HG02884 (cell line): Measurements from ENCODE around the gene MCF2L.

ENCODE experiments used
- ATAC-seq: cut with Tn5 transposase; IDR thresholded peaks from one replicate; pipeline ENCODE4 v1.9.1; 2021; ENCODE audit warnings: mild to moderate bottlenecking, moderate library complexity; ENCODE audit not compliant: unreplicated experiment

Gene MCF2L

DNA sequence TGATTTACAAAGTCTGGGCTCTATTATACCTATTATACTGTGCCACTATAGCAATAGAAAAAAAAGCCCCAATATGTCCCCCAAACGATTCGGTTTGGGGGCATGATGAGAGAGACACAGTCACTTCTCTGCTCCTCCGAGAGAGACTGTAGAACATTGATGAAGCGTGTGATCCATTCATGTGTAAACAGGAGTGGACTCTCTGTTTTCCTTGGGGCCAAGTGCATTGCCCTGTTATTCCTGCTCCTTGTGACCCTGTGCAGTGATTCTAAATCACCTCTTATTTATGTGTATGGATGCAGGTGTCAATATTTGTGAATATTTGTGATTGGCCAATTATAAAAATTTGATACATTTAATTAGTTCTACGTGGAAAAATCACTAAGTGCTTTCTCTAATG, 170.6 kb downstream of the MCF2L start:
- ATAC-seq = no peak

DNA sequence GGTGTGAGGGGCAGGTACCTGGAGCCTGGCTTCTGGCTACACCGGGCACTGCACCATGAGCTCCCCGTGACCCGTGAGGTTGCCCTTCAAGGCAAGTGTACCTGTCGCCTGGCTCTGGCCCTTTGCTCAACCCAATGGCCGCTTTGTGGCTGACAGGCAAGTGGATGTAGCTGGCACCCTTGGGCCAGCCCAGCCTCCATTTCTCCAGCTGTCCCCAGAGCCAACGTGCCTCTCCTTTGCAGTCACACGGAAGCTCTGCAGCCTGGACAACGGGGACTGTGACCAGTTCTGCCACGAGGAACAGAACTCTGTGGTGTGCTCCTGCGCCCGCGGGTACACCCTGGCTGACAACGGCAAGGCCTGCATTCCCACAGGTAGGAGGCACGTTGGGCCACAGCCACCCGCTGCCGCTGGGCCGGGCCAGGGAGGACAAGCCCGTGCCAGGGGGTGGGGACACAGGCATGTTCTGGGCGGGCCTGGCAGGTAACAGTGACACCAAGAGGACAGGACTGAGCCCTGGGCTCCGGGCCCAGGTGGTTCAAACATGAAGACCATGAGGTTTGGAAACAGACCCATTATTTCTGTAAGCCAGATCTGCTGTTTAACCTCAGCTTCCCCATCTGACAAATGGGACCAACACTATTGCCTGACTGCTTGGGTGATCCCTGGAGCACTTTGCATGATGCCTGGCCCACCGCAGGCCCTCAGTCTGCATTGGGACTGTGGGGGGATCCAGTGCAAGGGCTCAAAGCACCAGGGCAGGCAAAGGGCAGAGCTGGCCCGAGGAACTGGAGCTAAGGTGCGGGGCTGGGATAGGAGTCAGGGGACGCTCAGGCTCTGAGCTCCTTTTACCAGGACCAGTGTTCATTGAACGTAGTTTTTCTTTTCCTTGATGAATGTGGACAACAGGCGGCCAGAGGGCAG, 171.9 kb downstream of the MCF2L start:
- ATAC-seq = no peak

DNA sequence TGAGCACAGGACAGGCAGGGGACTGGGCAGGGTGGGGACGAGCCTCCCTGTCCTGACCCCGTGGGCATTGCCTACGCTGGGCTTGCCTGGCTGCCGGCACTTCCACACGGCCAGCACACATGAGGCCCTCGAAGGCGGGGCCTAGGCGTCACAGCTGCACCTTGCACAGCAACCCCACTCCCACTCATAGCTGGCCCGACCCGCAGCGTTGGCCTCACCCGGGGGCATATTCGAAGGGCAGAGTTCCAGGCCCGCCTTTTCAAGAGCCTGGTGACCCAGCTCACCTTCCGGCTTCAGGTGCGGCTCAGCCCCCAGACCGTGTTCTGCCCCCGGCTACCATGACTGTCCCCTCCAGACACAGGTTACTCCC, 172.6 kb downstream of the MCF2L start:
- no peak for ATAC-seq

DNA sequence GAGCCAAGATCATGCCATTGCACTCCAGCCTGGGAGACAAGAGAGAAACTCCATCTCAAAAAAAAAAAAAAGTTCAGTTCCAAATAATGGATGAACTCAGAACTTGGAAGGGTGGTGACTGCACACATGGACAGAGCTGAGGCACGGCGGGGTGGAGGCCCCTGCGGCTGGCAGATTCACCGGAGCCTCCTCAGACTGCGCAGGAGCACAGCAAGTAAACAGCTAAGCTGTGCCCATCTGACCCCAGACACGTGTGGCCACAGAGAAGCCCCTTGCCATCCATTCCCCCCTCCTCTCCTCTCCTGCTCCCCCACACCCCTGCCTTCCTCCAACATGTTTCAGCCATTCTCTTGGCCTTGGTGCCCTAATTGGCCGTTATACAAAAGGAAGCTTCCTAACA, 173.9 kb downstream of the MCF2L start:
- no peak for ATAC-seq

DNA sequence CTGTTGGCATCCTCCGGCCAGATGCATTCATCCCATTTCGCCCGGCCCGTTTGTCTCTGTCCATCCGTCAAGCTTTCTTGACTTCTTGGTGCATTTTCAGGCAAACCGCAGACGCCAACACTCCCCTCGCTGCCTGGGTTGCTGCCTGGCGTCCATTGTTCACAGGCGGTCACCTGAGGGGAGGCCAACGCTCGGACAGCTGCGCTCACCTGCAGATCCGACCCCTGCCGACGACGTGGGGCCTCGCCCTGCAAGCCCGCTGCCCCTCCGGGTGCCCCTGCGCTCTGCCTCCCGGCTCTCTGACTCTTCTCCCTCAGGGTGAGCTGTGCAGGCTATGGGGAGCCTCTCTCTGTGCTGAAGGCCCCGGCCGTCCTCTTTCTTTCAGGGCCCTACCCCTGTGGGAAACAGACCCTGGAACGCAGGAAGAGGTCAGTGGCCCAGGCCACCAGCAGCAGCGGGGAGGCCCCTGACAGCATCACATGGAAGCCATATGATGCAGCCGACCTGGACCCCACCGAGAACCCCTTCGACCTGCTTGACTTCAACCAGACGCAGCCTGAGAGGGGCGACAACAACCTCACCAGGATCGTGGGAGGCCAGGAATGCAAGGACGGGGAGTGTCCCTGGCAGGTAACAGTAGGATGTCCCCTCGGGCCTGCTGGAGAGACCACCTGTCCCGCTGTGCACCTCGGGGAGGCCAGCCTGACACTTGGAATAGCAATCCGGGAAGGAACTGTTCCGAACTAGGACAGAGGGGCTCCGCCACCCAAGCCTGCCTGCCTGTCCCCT, 174.6 kb downstream of the MCF2L start:
- no peak for ATAC-seq

DNA sequence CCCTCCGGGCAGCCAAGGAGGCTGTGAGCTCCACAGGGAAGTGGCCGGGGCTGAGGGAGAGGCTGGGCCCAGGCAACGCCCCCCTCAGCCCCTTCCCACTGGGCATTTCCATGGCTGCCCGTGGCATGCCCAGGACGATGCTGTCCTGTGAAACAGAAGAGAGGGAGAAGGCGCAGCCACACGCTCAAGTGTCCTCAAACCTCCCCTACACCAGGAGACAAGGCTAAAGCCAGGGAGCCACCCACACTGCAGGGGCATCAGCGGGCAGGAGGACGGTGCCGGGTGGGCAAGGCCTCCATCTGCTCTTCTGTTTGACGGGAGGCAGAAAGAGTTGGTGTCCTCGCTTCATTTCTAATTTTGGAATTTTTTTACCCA, 175.2 kb downstream of the MCF2L start:
- ATAC-seq = no peak

DNA sequence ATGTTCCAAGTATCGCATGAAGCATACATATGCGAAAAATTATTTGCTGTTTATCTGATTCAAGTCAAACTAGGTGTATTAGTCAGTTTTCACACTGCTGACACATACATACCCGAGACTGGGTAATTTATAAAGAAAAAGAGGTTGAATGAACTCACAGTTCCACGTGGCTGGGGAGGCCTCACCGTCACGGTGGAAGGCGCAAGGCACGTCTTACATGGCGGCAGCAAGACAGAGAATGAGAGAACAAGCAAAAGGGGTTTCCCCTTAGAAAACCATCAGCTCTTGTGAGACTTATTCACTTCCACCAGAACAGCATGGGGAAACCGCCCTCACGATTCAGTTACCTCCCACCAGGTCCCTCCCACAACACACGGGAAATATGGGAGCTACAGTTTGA, 176.5 kb downstream of the MCF2L start:
- ATAC-seq = no peak

DNA sequence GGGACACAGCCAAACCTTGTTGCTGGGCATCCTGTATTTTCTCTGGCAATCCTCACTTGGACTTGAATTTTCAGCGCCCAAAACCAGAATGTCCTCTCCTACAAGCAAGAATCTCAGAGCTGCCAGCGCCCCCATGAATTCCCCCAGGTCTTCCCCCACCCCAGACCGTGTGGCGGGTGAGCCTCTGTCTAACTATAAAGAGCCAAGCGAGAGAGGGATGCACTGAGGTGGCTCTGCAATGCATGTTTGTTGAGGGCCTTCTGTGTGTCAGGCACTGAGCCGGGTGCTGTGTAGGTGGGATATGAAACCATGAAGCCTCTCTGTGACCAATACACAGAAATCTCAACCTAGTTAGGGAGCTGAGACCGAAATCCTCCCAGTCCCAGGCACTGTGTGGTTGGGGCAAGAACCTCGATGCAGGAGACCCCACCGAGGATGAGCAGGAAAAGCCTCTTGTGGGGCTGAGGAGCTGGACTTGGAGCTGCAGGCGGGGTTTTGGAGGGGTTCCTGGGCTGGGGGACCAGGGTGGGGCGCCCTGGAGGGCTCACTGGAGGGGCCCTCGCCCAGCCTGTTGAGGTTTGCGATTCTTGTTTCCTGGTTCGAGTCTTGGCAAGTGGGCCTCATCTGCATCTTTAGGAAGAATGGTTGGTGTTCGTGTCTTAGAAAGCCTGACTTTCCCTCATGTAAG, 177.0 kb downstream of the MCF2L start:
- ATAC-seq = no peak

DNA sequence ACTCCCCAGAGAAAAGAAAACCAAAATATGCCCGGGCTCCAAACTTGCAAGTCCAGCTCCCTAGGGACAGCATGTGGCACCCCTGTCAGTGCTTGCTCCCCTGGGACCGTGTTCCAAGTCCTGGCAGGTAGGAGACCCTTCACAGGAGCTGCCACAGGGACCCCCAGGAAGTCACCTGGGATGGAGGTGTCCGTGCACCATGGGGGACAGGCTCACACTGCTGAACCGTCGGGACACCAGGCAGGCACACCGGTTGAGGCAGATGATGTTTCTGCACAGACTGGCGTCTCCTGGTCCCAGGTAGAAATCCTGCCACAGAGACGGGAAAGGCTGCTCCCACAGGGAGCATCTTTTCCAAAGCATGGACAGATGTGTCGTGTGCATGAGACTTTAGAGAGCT, 177.7 kb downstream of the MCF2L start:
- no peak for ATAC-seq

DNA sequence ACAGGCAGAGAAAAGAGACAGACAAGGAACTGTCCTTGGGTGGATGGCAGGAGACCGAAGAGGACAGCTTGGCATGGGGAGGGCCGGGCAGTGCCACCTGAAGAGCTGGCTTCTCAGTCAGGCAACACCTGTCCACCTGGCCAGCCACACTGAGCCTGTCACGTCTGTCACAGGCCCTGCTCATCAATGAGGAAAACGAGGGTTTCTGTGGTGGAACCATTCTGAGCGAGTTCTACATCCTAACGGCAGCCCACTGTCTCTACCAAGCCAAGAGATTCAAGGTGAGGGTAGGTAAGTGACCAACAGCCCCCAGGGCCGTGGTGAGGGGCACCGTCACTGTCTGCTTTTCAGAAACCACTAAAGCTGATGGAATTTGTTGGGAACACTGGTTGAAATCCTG, 178.2 kb downstream of the MCF2L start:
- no peak for ATAC-seq

DNA sequence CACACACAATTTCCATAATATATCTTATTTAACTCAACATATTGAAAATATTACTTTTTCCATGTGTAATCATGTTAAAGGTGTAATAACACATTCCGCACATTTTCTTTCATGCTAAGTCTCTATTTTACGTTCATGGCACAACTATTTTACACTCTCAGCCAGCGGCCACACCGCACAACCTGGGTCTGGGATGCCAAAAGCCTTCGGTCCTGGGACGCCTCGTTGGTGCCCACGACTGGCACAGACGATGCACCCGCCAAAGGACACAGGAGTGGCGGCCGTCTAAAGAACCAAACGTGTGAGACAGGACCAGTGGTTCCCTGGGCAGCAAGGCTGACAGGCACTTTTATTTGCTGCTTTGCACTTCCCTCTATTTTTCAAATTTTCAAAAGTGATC, 179.4 kb downstream of the MCF2L start:
- no peak for ATAC-seq

DNA sequence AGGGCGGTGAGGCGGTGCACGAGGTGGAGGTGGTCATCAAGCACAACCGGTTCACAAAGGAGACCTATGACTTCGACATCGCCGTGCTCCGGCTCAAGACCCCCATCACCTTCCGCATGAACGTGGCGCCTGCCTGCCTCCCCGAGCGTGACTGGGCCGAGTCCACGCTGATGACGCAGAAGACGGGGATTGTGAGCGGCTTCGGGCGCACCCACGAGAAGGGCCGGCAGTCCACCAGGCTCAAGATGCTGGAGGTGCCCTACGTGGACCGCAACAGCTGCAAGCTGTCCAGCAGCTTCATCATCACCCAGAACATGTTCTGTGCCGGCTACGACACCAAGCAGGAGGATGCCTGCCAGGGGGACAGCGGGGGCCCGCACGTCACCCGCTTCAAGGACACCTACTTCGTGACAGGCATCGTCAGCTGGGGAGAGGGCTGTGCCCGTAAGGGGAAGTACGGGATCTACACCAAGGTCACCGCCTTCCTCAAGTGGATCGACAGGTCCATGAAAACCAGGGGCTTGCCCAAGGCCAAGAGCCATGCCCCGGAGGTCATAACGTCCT, 180.0 kb downstream of the MCF2L start:
- ATAC-seq = no peak
